Pulmonary artery endothelial cell (primary cell): Measurements from ENCODE around the gene RANBP3. TPM values are rescaled to one million over a fixed set of nuclear protein-coding genes. Genes with fewer than 3 reads are reported as not detected.
"Not testable (repeated sequence)": the region's sequence is repeated elsewhere in the genome, so short reads cannot be mapped to it uniquely, and the experiment has no call there.

ENCODE experiments used
- DNase-seq: peaks from one replicate; pipeline ENCODE4 v3.0.0-alpha.2; 2011; ENCODE audit warnings: low read depth, low spot score
- total RNA-seq: library from RNA; depleted of rRNA; stranded (reverse); fragments of >200 nt; gene quantifications from 2 replicates; pipeline ENCODE4 v1.2.3, GENCODE V29; 2014

The RANBP3 gene
- total RNA-seq, 1 donor from 2014 or later: 36.4 TPM

DNA sequence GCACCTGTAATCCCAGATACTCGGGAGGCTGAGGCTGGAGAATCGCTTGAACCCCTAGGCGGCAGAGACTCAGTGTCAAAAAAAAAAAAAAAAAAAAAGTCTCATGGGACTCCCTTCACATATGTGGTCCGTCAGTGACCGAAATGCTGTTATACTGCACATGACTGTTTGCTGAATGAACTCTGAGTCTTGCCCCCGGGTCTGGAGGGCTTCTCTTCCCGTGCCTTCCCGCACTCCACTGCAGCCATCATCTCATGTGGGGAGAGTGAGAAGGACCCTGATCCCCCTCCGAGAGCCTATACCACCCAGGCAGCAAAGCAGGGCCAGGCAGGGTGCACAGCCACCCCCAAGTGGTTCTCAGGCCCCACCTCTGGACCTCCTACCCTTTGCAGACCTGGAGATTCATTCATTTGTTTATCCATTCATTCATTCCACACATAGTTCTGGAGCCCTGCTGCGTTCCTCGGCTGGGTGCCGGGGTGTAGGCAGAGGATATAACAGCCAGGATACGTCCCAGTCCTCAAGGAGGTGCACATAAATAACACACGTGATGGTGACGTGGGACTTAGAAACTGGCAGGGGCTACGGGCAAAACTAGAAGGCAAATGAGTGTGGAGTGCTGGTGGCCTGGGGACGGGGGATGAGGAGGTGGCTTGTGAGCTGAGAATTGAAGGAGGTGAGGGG is 88.5 kb downstream of the RANBP3 start:
- no peak for DNase-seq

DNA sequence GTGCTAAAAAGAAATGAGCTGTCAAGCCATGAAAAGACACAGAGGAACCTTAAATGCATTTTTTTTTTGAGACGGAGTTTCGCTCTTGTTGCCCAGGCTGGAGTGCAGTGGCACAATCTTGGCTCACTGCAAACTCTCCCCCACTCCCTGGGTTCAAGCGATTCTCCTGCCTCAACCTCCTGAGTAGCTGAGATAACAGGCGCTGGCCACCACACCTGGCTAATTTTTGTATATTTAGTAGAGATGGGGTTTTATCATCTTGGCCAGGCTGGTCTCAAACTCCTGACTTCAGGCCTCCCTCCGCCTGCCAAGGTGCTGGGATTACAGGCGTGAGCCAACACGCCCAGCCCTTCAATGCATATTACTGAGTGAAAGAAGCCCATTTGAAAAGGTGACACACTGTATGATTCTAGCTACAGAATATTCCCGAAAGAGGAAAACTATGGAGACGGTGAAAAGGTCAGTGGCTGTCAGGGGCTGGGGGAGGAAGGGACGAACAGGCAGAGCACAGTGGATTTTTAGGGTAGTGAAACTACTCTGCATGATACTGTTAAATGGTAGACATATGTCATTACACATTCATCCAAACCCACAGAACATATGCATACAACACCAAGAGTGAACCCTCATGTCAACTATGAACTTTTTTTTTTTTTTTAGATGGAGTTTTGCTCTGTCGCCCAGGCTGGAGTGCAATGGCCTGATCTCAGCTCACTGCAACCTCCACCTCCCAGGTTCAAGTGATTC is 93.7 kb downstream of the RANBP3 start:
- DNase-seq: not testable (repeated sequence)

DNA sequence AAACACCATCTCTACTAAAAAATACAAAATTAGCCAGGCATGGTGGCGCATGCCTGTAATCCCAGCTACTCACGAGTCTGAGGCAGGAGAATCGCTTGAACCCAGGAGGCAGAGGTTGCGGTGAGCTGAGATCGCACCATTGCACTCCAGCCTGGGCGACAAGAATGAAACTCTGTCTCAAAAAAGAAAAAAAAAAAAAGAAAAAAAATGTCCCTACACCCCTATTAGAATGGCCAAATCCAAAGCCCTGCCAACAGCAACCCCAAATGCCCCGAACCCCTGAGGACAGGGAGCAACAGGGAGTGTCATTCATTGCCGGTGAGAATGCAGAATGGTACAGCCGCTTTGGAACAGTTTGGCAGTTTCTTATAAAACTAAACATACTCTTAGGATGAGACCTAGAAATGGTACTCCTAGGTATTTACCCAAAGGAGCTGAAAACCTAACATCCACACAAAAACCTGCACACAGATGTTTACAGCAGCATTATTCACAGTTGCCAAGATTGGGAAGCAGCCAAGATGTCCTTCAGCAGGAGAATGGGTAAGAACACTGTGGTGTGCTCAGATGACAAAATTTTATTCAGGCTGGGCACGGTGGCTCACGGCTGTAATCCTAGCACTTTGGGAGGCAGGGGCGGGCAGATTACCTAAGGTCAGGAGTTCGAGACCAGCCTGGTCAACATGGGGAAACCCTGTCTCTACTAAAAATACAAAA is 94.6 kb downstream of the RANBP3 start:
- not testable (repeated sequence) for DNase-seq

DNA sequence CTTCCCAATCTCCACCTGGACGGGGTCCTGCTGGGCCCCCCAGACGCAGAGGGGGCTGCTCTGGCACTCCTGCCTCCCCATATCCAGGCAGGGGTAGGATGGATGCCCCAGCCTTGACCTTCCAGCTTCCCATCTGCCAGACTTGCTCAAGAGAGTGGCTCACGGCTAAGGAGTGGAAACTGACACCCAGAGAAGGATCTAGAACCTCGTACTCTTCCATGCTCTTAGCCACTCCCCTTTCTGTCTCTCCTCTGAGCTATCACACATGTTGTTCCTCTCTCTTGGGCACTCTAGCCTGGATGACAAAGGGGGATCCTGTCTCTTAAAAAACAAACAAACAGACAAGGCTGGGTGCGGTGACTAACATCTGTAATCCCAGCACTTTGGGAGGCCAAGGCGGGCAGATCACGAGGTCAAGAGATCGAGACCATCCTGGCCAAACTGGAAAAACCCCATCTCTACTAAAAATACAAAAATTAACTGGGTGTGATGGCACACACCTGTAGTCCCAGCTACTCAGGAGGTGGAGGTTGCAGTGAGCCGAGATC is 95.4 kb downstream of the RANBP3 start:
- no peak for DNase-seq

DNA sequence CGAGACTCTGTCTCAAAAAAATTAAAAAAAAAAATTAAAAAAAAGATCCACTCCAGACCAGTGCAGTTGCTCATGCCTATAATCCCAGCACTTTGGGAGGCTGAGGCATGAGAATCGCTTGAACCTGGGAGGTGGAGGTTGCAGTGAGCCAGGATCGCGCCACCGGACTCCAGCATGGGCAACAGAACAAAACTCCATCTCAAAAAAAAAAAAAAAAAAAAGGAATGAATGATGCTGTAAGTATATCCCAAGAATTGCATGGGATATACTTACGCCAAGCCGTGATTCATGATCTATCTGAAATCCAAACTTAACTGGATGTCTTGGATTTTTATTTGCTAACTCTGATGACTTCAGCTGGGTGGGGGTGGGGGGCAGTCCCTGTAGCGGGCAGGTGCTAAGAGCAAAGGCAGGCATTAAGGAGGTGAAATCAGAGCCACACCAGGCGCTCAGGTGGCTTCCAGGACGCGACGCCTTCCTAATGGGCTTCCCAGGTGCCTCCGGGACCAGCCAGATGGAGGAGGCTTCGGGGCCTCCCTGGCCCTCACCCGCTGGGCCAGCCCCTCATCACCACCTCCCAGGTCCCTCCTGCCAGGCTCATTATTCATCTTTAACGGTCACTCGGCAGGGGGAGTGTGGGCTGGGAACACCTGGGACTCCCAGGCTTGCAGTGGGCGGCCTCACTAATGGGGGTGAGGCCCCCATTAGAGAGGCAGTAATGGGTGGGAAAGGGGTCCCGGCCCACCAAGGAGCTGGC is 96.2 kb downstream of the RANBP3 start:
- no peak for DNase-seq

DNA sequence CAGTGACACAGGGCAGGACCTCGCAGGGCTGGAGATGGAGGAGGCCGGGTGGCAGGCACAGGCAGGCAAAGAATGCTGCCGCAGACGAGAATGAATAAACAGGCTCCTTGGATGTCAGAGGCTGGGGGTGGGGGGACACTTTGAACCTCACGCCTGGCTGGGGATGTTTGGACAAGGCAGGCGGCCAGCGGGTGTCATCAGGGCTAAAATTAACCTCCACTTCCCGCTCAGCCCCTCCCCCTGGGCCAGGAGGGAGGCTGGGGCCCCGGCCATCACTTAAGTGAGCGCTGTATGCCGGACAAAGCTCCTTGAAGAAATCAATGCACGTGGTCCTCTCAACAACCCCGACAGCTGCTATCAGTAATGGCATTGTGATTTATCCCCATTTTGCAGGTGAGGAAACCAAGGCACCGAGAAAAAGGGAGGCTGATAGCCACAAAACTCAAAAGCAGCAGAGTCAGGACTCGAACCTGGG is 97.3 kb downstream of the RANBP3 start:
- no peak for DNase-seq

DNA sequence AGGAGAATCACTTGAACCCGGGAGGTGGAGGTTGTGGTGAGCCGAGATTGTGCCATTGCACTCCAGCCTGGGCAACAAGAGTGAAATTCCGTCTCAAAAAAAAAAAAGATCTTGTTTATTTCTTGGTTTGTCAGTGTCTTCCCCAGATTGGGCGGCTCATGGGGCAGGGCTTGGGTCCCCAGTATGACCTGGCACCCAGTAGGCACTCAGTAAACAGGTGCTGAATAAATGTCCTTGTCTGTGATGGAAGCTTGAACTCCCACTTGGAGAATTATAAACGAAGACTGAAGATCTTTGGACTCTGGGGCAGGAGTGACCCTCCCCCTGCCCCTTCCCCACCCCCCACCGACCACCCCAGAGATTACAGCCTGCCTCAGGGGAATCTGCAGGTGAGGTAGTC is 97.7 kb downstream of the RANBP3 start:
- no peak for DNase-seq

DNA sequence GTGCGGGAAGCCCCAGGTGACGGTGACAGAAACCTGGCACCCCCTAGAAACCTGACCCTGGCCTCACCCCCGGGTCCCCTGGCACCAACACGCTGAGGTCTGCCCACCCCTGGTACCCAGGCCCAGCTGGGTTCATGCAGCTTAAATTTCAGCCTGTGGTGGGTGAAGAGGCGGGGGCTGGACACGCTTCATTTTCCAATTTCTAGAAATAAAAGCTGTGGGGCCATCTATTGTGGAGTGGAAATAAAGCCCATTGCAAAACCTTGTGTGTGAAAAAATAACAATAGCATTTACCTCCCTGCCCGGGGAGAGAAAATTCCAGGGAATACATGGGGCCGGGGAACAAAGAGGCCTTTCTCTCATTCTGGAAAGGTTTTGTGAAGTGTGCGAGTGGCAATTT is 100.1 kb downstream of the RANBP3 start:
- DNase-seq: no peak

DNA sequence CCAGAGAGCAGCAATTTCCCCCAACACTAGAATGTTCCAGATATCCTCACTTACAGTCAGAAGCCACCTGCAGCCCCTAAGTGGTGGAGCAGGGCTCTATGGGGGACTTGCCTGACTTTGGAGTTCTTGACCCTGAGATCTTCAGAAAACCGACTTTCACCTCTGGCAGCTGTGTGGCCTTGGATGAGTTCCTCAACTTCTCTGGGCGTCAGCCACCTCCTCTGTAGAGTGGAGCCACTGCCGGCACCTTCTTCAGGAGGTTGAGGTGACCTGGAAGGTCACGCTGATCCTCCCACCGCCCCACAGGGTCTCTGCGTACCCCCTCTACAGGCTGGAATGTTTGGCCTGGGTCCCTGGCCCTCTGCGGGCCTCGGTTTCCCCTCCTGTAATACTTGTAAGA is 100.5 kb downstream of the RANBP3 start:
- no peak for DNase-seq

DNA sequence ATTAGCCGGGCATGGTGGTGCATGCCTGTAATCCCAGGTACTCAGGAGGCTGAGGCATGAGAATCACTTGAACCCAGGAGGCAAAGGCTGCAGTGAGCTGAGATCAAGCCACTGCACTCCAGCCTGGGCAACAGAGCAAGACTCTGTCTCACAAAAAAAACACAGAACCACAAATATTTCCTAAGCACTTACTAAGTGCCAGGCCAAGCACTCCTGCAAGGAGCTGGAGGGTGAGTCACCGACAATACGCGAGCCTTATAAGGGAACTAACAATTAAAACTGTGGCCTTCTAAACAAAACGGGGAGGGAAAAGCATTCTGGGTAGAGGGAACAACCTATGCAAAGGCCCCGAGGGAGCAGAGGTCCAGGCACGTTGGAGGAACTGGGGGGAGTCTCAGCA is 103.4 kb downstream of the RANBP3 start:
- not testable (repeated sequence) for DNase-seq

DNA sequence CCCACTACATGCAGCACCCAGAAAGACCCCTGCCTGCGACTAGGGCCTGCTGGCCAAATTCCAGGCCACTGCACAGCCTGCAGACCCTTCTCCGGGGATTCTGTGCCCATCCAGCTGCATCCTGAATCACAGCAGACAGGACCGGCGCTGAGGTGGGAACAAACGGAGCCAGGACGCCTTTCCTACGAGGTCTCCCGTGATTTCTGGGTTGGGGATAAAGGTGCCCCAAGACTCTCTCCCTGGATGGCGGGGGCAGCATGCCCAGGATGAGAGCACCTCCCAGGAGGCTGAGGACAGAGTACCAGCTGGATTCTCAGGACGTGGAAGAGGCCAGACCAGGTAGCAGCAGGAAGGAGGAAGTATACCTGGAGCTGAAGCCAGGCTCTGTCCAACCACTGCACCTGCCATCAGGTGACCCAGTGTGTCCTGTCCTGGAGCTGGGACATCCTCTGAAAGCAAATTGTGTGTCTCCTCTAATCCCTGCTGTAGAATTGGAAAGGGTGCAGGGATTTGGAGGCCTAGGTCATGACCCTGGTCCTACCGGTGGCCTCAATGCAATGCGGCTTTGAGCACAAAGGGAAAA is 104.2 kb downstream of the RANBP3 start:
- no peak for DNase-seq

DNA sequence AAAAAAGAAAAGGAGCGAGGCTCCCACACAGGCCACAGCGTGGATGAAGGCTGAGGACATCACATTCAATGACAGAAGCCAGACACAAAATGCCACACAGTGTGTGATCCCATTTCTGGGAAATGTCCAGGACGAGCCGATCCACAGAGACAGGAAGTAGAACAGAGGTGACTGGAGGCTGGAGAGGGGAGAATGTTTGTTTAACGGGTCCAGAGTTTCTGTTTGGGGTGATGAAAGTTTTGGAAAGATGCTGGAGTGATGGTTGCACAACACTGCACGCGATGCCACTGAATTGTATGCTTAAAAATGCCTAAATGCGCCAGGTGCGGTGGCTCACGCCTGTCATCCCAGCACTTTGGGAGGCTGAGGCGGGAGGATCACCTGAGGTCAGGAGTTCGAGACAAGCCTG is 107.0 kb downstream of the RANBP3 start:
- no peak for DNase-seq

DNA sequence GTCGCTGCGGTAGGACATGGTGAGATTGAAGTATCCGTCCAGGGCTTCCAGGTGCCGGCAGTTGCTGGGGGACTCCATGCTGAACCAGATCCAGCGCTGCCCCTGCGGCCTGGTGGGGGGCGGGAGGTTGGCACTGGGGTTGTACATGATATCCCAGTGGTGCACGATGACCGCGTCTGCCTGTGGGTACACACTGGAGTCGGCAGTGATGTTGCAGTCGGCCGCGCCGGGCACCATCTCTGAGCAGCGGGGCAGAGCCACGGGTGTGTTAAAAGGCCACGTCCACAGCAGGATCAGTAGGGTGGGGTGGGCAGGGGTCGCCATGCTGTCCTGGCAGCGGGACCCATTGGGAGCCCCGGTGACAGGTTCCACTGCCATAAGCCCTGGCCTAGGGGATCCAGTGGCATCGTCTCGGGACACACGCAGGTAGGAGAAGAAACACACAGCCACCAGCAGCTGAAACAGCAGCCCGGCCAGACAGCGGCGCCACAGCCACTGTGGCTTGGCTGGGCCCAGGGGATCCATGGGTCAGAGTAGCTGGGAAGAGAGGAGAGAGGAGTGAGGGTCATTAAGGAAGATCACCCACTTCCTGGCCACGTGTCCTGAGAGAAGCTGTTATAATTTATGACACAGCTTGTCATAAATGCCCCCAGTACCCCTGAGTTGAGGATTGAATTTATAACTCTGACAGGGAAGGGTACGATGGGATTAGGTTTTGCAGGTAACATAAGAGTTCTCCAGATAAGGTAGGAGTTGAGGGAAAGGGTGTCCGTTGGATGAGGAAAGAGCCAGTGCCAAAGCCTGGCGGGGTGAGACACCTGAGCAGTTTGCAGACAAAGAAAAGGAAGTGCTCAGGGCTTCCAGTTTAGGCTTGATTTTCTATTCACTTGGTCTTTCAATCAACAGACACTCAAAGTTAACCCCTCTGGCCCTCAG is 110.5 kb downstream of the RANBP3 start:
- no peak for DNase-seq

Other genes starting within 250 kb of the RANBP3 start
- 0.33 and 0.63 TPM in 2 replicates for gene PRR22, start 193.4 kb downstream of the RANBP3 start, total RNA-seq
- gene DUS3L, start 187.0 kb downstream of the RANBP3 start, total RNA-seq: 32.3 and 41.7 TPM in 2 replicates
- 0.13 and 0.25 TPM in 2 replicates for gene NRTN, start 173.1 kb downstream of the RANBP3 start, total RNA-seq
- not detected in 2 replicates for gene FUT6, start 138.4 kb downstream of the RANBP3 start, total RNA-seq
- not detected in 2 replicates for gene FUT3, start 126.7 kb downstream of the RANBP3 start, total RNA-seq
- gene FUT5, start 107.6 kb downstream of the RANBP3 start, total RNA-seq: not detected in 2 replicates
- gene NDUFA11, start 74.3 kb downstream of the RANBP3 start, total RNA-seq: 183 and 303 TPM in 2 replicates
- gene VMAC, start 73.3 kb downstream of the RANBP3 start, total RNA-seq: 3.8 and 4.4 TPM in 2 replicates
- 1.6 TPM in 2 replicates for gene CAPS, start 63.9 kb downstream of the RANBP3 start, total RNA-seq
- 2.8 and 4.3 TPM in 2 replicates for gene RFX2, start 132.4 kb upstream of the RANBP3 start, total RNA-seq
- not detected in 2 replicates for gene ACSBG2, start 157.5 kb upstream of the RANBP3 start, total RNA-seq